Ectodermal cell (in vitro differentiated cells): ENCODE measurements around the gene NPHP4.

Source experiments
- H3K27ac ChIP-seq: 2 replicates; pipeline ENCODE4 v1.7.0; 2013; ENCODE audit warnings: mild to moderate bottlenecking, low read depth, low read length; ENCODE audit not compliant: insufficient read depth, poor library complexity, severe bottlenecking
- H3K27me3 ChIP-seq: 2 replicates; pipeline ENCODE4 v1.7.0; 2013; ENCODE audit warnings: mild to moderate bottlenecking, low read length; ENCODE audit not compliant: insufficient read depth, control insufficient read depth, poor library complexity, severe bottlenecking
- H3K36me3 ChIP-seq: one replicate; pipeline ENCODE4 v1.7.0; 2013; ENCODE audit warnings: low read length; ENCODE audit not compliant: control insufficient read depth, insufficient read depth
- H3K4me1 ChIP-seq: one replicate; pipeline ENCODE4 v1.7.0; 2013; ENCODE audit warnings: low read length; ENCODE audit not compliant: control insufficient read depth, insufficient read depth
- H3K4me3 ChIP-seq: 2 replicates; pipeline ENCODE4 v1.7.0; 2013; ENCODE audit warnings: low read depth, low read length, control low read depth; ENCODE audit not compliant: insufficient read depth
- H3K9me3 ChIP-seq: 2 replicates; pipeline ENCODE4 v1.7.0; 2013; ENCODE audit warnings: mild to moderate bottlenecking, low read length, moderate library complexity; ENCODE audit not compliant: control insufficient read depth
- WGBS, 2 experiments: methylation state at CpG; one replicate each; pipeline ENCODE4 v1.1.7; 2013; ENCODE audit warnings: missing lambda C conversion rate in 2 of 2; 5-methylcytosine and 5-hydroxymethylcytosine counted together

The NPHP4 gene

DNA sequence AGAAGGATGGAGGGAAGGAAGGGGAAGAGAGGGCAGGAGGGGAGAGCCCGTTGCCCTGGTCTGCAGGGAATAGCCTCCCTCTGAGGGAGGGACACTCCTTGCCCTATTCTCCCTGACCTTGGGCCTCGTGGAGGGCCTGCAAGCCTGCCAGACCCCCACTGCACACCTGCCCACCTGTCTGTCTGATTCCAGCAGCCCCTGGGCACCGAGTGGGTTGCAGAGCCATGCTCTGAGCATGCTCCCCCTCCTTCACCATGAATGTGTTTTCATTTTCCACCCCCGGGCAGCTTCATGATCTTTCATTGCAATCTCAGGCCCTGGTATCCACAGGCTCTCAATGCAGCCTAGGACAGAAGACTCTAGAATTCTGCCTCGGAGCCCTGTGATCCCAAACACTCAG, 5.1 kb upstream of the NPHP4 start:
- H3K27me3 ChIP-seq: peaks cover 13% of the 10 kb centered on the region
- H3K9me3 ChIP-seq: no peaks in the 10 kb centered on the region
- H3K4me3 ChIP-seq: no peak overlapping the region
- no peak overlapping the region for H3K27ac ChIP-seq
- H3K4me1 ChIP-seq: peaks cover 20% of the 10 kb centered on the region
- 85 to 88% methylated on average over 5 of the region's 5 CpGs for WGBS, 2 experiments
- H3K36me3 ChIP-seq: no peaks in the 10 kb centered on the region

GRCh38 chr1:5996641-5997270, 4.5 kb upstream of the NPHP4 start:
- WGBS, 2 experiments: 88 to 89% methylated on average over 16 of the region's 16 CpGs
- Histone ChIP-seq H3K4me3 (no peak overlapping the region), H3K4me1 (peaks cover 20% of the 10 kb centered on the region), H3K9me3 (no peaks in the 10 kb centered on the region), H3K36me3 (no peaks in the 10 kb centered on the region), H3K27ac (no peak overlapping the region), H3K27me3 (peaks cover 13% of the 10 kb centered on the region)

DNA sequence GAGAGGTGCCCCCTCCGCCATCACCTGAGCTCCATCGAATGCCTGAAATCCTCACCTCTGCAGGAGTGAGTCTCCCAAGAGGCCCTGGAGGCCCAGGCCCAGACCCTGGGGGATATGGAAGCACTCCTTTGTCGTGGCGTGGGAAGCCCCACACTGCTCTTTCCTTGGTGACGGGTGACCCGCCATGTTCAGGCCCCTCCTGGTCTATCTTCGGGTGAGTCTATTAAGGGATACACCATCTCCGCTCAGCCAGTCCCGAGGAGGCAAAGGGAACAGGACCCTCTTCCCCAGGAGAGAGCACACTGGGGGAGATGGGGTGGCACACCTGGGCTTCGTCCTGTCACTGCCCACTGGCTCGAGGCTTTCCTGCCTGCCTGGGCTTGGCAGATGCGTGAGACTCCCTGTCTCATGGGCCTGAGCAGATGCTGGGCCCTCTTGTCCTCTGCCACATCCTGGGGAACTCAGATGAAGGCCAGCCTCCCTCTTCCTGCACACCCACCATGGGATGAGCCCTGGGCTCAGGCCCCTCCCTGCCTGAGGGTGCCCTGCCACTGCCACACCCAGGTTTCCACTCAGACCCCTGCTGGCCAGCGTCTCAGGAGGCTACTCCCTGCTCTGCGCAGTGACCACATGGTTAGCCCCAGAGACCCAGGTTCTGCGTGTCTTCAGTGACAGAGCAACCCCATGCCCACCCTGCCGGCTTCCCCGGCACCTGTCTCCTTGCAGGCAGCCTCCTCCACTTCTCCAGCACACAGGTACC, 3.8 kb upstream of the NPHP4 start:
- H3K27me3 ChIP-seq: peaks cover 13% of the 10 kb centered on the region
- 93 to 94% methylated on average over 17 of the region's 17 CpGs for WGBS, 2 experiments
- no peaks in the 10 kb centered on the region for H3K36me3 ChIP-seq
- no peaks in the 10 kb centered on the region for H3K9me3 ChIP-seq
- H3K4me1 ChIP-seq: peaks cover 17% of the 10 kb centered on the region
- H3K4me3 ChIP-seq: no peak overlapping the region
- no peak overlapping the region for H3K27ac ChIP-seq

- H3K27ac ChIP-seq: no peak overlapping the region
- no peaks in the 10 kb centered on the region for H3K36me3 ChIP-seq
- peaks cover 16% of the 10 kb centered on the region for H3K27me3 ChIP-seq
- H3K4me1 ChIP-seq: peaks cover 11% of the 10 kb centered on the region
- 92 to 93% methylated on average over 29 of the region's 29 CpGs for WGBS, 2 experiments
- no peak overlapping the region for H3K4me3 ChIP-seq
- H3K9me3 ChIP-seq: no peaks in the 10 kb centered on the region
These were observed 2.7 kb upstream of the NPHP4 start for GRCh38 chr1:5994713-5995621.

DNA sequence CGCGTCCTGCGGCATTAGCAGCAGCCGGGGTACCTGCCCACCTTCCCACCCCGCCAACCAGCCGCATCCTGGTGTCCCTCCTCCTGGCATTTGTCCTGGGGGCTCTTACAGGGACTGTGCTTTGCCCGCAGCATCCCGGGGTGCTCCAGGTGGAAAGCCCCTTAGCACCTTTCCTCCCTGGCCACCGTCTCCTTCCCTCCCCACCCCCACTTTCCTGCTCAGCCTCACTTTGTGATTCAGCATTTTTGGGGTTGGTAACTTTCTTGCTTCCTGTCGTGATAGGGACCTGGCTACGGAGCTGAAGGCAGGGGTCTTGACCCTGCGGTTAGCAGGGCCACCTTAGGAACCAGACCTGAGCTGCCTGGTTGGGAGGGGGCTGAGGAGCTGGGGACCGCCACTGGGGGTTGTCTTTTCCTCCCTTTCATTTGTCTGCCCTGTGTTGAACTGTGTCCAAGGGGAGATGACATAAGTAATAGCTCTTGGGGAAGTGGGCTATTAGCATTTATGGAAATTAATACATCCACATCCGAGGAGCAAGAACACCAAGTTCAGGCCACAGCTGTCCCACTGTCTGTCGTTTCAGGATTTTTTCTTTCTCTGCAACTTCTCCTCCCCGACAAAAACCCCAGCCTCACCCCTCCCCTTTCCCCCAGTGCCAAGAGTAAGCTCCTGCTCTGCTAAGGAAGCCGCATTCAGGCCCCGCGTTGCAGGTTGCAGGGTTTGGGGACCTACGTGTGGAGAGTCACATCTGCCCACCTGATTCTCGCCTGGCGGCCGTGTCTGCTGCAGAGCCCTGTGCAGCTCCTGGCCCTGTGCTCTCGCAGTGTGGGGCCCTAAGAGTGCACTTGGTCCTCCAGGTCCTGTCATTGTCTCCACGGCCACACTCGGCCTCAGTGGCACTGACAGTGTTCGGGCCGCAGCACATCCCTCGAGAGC, 1.6 kb upstream of the NPHP4 start:
- Histone ChIP-seq H3K4me3 (peak overlapping the region; percentile 58), H3K27ac (no peak overlapping the region), H3K27me3 (peaks cover 16% of the 10 kb centered on the region), H3K9me3 (no peaks in the 10 kb centered on the region), H3K36me3 (no peaks in the 10 kb centered on the region), H3K4me1 (peaks cover 8% of the 10 kb centered on the region)
- 33 to 34% methylated on average over 29 of the region's 29 CpGs for WGBS, 2 experiments

DNA sequence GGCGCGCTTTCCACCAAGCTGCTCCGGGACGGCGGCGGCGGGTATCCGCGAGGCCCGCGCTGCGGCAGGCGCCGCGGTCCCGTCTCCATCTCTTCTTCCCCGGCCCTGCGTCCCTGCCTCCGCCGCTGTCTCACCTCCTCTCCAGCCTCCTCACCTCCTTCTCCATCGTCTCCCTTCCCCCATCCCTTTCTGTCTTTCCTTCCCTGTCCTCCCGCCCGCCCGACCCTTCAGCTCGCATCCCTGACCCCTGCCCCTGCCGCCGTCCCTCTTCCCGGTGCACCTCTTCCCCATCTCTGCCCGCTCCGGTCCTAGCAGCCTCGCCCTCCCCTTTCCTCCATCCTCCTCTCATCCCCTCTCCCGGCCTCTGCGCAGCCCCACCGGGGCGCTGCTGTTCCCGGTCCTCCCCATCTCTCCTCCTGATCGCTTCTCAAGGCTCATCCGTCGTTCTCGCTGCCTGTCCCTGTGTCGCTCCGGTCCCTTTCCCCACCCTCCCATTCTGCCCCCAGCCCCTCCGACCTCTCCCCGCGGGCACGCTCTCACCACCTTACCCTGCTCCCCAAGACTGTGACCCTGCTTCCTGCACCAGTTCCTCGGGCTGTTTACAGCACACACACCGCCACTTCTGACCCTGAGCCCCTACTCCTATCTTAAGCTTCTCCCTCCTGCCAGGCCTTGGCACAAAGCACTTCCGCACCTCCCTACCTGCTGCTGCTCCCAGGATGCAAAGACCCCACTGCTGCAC, 760 bp upstream of the NPHP4 start:
- H3K4me3 ChIP-seq: peak overlapping the region; percentile 58
- H3K27ac ChIP-seq: no peak overlapping the region
- no peaks in the 10 kb centered on the region for H3K9me3 ChIP-seq
- H3K4me1 ChIP-seq: peaks cover 8% of the 10 kb centered on the region
- peaks cover 16% of the 10 kb centered on the region for H3K27me3 ChIP-seq
- 0% methylated on average over 47 to 49 of the region's 49 CpGs for WGBS, 2 experiments
- H3K36me3 ChIP-seq: no peaks in the 10 kb centered on the region

DNA sequence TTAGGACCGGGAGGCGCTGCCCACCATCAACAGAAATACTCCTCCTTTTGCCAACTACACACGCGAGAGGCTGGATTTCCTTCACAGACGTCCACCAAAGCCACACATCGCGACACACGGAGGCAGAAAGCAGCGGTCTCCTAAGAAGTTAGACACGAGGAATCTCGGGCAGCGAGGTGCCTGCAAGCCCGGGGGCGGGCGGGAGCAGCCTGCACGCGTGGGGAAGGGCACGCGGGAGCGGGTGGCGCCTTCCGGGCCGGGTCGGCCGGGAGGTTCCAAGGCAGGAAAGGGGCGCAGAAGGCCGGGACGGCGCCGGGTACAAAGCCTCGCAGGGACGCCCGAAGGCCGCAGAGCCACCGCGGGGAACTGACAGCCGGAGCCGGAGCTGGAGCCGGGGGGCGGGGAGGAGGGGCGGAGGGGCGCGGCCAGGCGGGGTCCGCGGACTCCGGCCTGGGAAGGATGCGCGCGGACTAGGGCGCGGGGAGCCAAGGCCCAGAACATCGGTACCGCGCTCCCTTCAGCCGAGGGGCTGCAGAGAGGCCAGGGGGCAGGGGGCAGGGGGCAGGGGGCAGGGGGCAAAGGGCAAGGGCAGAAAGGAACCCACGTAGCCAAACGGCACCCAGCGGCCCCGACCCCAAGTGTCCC, 722 bp downstream of the NPHP4 start:
- Histone ChIP-seq H3K9me3 (no peaks in the 10 kb centered on the region), H3K27me3 (peaks cover 16% of the 10 kb centered on the region), H3K27ac (peak overlapping the region; percentile 82), H3K4me1 (peaks cover 8% of the 10 kb centered on the region), H3K4me3 (peak overlapping the region; percentile 83), H3K36me3 (no peaks in the 10 kb centered on the region)
- 1% methylated on average over 60 of the region's 60 CpGs for WGBS, 2 experiments

DNA sequence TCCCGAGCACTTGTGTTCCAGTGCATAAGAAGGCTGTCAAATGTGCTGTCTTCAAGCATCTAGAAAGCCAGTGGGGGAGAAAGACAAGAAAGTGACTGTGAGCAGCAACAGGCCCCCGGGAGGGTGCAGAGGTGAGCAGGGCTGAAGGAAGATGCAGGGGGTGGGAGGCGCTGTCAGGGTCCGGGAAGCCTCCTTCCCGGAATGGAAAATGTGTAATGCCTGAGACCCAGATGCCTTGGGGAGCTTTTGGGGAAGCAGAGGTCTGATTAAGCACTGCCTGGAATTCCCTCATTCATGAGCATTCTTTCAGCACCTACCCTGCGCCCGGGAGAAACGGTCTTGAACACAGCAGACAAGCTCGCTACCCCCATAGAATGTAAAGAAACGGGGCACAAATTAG, 1.3 kb downstream of the NPHP4 start:
- Histone ChIP-seq H3K27ac (no peak overlapping the region), H3K9me3 (no peaks in the 10 kb centered on the region), H3K36me3 (peaks cover under 1% of the 10 kb centered on the region), H3K27me3 (peaks cover 16% of the 10 kb centered on the region), H3K4me3 (peak overlapping the region; percentile 83), H3K4me1 (peaks cover 8% of the 10 kb centered on the region)
- 15 to 18% methylated on average over 10 of the region's 10 CpGs for WGBS, 2 experiments
